Activated T-helper 1 cell treated with Interleukin-2 at 50 U/mL for 16 hours (primary cell): ENCODE data around the gene ACAA1.

Source experiments
- DNase-seq: peaks from one replicate; pipeline ENCODE4 v3.0.0-alpha.2; 2020; ENCODE audit warnings: low read depth

Gene ACAA1

GRCh38 chr3:38118421-38119247, 18.3 kb downstream of the ACAA1 start:
- no peak for DNase-seq

- peak; percentile 39 for DNase-seq
These were observed 19.0 kb downstream of the ACAA1 start for GRCh38 chr3:38117748-38118420.

GRCh38 chr3:38117163-38117716, 19.7 kb downstream of the ACAA1 start:
- DNase-seq, result no peak

- no peak for DNase-seq
These were observed 20.3 kb downstream of the ACAA1 start for GRCh38 chr3:38116471-38117162.

- no peak for DNase-seq
These were observed 21.1 kb downstream of the ACAA1 start for GRCh38 chr3:38115645-38116427.

GRCh38 chr3:38114875-38115644, 21.9 kb downstream of the ACAA1 start:
- DNase-seq, result no peak

- no peak for DNase-seq
These were observed 22.7 kb downstream of the ACAA1 start for GRCh38 chr3:38114052-38114874.

GRCh38 chr3:38112378-38112761, 24.6 kb downstream of the ACAA1 start:
- no peak for DNase-seq

- no peak for DNase-seq
These were observed 25.1 kb downstream of the ACAA1 start for GRCh38 chr3:38111696-38112377.

- no peak for DNase-seq
These were observed 25.7 kb downstream of the ACAA1 start for GRCh38 chr3:38111201-38111600.

- no peak for DNase-seq
These were observed 26.4 kb downstream of the ACAA1 start for GRCh38 chr3:38110314-38111050.

- DNase-seq, result no peak
These were observed 27.2 kb downstream of the ACAA1 start for GRCh38 chr3:38109580-38110313.

GRCh38 chr3:38108649-38109579, 28.0 kb downstream of the ACAA1 start:
- no peak for DNase-seq

- no peak for DNase-seq
These were observed 28.8 kb downstream of the ACAA1 start for GRCh38 chr3:38107911-38108648.

- DNase-seq, result no peak
These were observed 31.4 kb downstream of the ACAA1 start for GRCh38 chr3:38105525-38105924.

- no peak for DNase-seq
These were observed 34.5 kb downstream of the ACAA1 start for GRCh38 chr3:38102444-38102814.
